ENCODE results near the gene RAP2A. TPM values are rescaled to one million over a fixed set of nuclear protein-coding genes. Genes with fewer than 3 reads are reported as not detected.

The RAP2A gene
- total and polyA plus RNA-seq, 4 donors: 30.8 to 41.7 (median 33.4) TPM

- DNase-seq (no peak), ATAC-seq (ENCODE audit: low FRiP score) (no peak)
- intact Hi-C loops (cut with DNase I): no loop called here
- peaks cover 0 to 6% of the 10 kb centered on the region in 2 donors for H3K36me3 ChIP-seq (ENCODE audit: control insufficient read depth in 1 of 2, insufficient read depth in 2 of 2, low read length in 1 of 2)
- H3K27ac ChIP-seq (ENCODE audit: low read depth in 1 of 2, low read length in 2 of 2): no peak overlapping the region
- H3K9me3 ChIP-seq (ENCODE audit: control insufficient read depth, low read length): no peaks in the 10 kb centered on the region
- peaks cover 0 to 3% of the 10 kb centered on the region in 2 donors for H3K4me1 ChIP-seq (ENCODE audit: control insufficient read depth in 1 of 2, insufficient read depth in 2 of 2, low read length in 2 of 2)
- WGBS, 2 donors: 86 to 88% methylated on average over 5 of the region's 5 CpGs
- no peaks in the 10 kb centered on the region for H3K27me3 ChIP-seq (ENCODE audit: control insufficient read depth in 1 of 2, insufficient read depth in 2 of 2, low read length in 1 of 2)
- no peak overlapping the region for H3K4me3 ChIP-seq (ENCODE audit: low read length in 2 of 2)
Observed at GRCh38 chr13:97448503-97449251, 14.7 kb downstream of the RAP2A start.

- no peak overlapping the region for H3K4me3 ChIP-seq (ENCODE audit: low read length in 2 of 2)
- intact Hi-C loops (cut with DNase I): no loop called here
- no peak for ATAC-seq (ENCODE audit: low FRiP score)
- H3K9me3 ChIP-seq (ENCODE audit: control insufficient read depth, low read length): no peaks in the 10 kb centered on the region
- H3K4me1 ChIP-seq (ENCODE audit: control insufficient read depth in 1 of 2, insufficient read depth in 2 of 2, low read length in 2 of 2): peaks cover 0 to 5% of the 10 kb centered on the region in 2 donors
- no peak overlapping the region for H3K27ac ChIP-seq (ENCODE audit: low read depth in 1 of 2, low read length in 2 of 2)
- no peaks in the 10 kb centered on the region for H3K36me3 ChIP-seq (ENCODE audit: control insufficient read depth in 1 of 2, insufficient read depth in 2 of 2, low read length in 1 of 2)
- no peaks in the 10 kb centered on the region for H3K27me3 ChIP-seq (ENCODE audit: control insufficient read depth in 1 of 2, insufficient read depth in 2 of 2, low read length in 1 of 2)
- no peak for DNase-seq
Observed at GRCh38 chr13:97454699-97455098, 20.7 kb downstream of the RAP2A start.

DNA sequence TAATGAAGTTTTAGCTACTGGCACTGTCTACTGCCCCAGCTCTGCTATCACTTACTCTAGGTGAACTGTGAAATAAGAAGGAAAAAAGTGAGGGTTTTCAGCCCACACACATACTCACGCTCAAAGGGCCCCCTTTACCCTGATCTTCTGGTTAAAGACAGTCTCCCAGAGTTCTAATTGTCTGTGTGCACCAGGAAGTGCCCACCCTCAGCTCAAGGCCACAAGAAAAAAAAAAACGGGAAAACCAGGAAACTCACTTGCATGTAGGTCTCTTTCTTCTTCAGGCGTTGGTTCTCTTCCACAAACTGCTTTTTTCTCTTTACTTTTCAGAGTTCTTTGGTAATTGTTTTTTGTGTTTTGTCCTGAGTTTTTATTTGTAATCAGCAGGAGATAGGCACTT, 22.1 kb downstream of the RAP2A start:
- H3K27me3 ChIP-seq (ENCODE audit: control insufficient read depth in 1 of 2, insufficient read depth in 2 of 2, low read length in 1 of 2): no peaks in the 10 kb centered on the region
- H3K36me3 ChIP-seq (ENCODE audit: control insufficient read depth in 1 of 2, insufficient read depth in 2 of 2, low read length in 1 of 2): no peaks in the 10 kb centered on the region
- H3K27ac ChIP-seq (ENCODE audit: low read depth in 1 of 2, low read length in 2 of 2): no peak overlapping the region
- H3K4me1 ChIP-seq (ENCODE audit: control insufficient read depth in 1 of 2, insufficient read depth in 2 of 2, low read length in 2 of 2): peaks cover 0 to 12% of the 10 kb centered on the region in 2 donors
- DNase-seq (no peak), ATAC-seq (ENCODE audit: low FRiP score) (no peak)
- no peaks in the 10 kb centered on the region for H3K9me3 ChIP-seq (ENCODE audit: control insufficient read depth, low read length)
- 90 to 92% methylated on average over 3 of the region's 3 CpGs for WGBS, 2 donors
- no peak overlapping the region for H3K4me3 ChIP-seq (ENCODE audit: low read length in 2 of 2)
- intact Hi-C loops (cut with DNase I): no loop called here

GRCh38 chr13:97459215-97459777, 25.3 kb downstream of the RAP2A start:
- no peak for DNase-seq
- ATAC-seq (ENCODE audit: low FRiP score): no peak
- 88% methylated on average over 4 of the region's 4 CpGs for WGBS, 2 donors
- H3K4me3 ChIP-seq (ENCODE audit: low read length in 2 of 2): no peak overlapping the region
- peaks cover 0 to 12% of the 10 kb centered on the region in 2 donors for H3K4me1 ChIP-seq (ENCODE audit: control insufficient read depth in 1 of 2, insufficient read depth in 2 of 2, low read length in 2 of 2)
- no peaks in the 10 kb centered on the region for H3K9me3 ChIP-seq (ENCODE audit: control insufficient read depth, low read length)
- H3K27me3 ChIP-seq (ENCODE audit: control insufficient read depth in 1 of 2, insufficient read depth in 2 of 2, low read length in 1 of 2): no peaks in the 10 kb centered on the region
- no peak overlapping the region for H3K27ac ChIP-seq (ENCODE audit: low read depth in 1 of 2, low read length in 2 of 2)
- H3K36me3 ChIP-seq (ENCODE audit: control insufficient read depth in 1 of 2, insufficient read depth in 2 of 2, low read length in 1 of 2): peaks cover 0 to 2% of the 10 kb centered on the region in 2 donors
- intact Hi-C loops (cut with DNase I): no loop called here

GRCh38 chr13:97460004-97460775, 26.2 kb downstream of the RAP2A start:
- Histone ChIP-seq H3K9me3 (ENCODE audit: control insufficient read depth, low read length) (no peaks in the 10 kb centered on the region), H3K27ac (ENCODE audit: low read depth in 1 of 2, low read length in 2 of 2) (no peak overlapping the region), H3K4me3 (ENCODE audit: low read length in 2 of 2) (no peak overlapping the region), H3K4me1 (ENCODE audit: control insufficient read depth in 1 of 2, insufficient read depth in 2 of 2, low read length in 2 of 2) (peaks cover 0 to 15% of the 10 kb centered on the region in 2 donors), H3K36me3 (ENCODE audit: control insufficient read depth in 1 of 2, insufficient read depth in 2 of 2, low read length in 1 of 2) (peaks cover 0 to 4% of the 10 kb centered on the region in 2 donors), H3K27me3 (ENCODE audit: control insufficient read depth in 1 of 2, insufficient read depth in 2 of 2, low read length in 1 of 2) (no peaks in the 10 kb centered on the region)
- ATAC-seq (ENCODE audit: low FRiP score) (peak; percentile 57), DNase-seq (no peak)
- intact Hi-C loops (cut with DNase I): no loop called here
- WGBS, 2 donors: 53 to 54% methylated on average over 7 of the region's 7 CpGs

- no peaks in the 10 kb centered on the region for H3K9me3 ChIP-seq (ENCODE audit: control insufficient read depth, low read length)
- ATAC-seq (ENCODE audit: low FRiP score): peak; percentile 11
- H3K36me3 ChIP-seq (ENCODE audit: control insufficient read depth in 1 of 2, insufficient read depth in 2 of 2, low read length in 1 of 2): peaks cover 0 to 4% of the 10 kb centered on the region in 2 donors
- H3K27me3 ChIP-seq (ENCODE audit: control insufficient read depth in 1 of 2, insufficient read depth in 2 of 2, low read length in 1 of 2): no peaks in the 10 kb centered on the region
- intact Hi-C loops (cut with DNase I): no loop called here
- no peak for DNase-seq
- 89% methylated on average over 2 of the region's 2 CpGs for WGBS, 2 donors
- H3K27ac ChIP-seq (ENCODE audit: low read depth in 1 of 2, low read length in 2 of 2): no peak overlapping the region
- peaks cover 0 to 15% of the 10 kb centered on the region in 2 donors for H3K4me1 ChIP-seq (ENCODE audit: control insufficient read depth in 1 of 2, insufficient read depth in 2 of 2, low read length in 2 of 2)
- no peak overlapping the region for H3K4me3 ChIP-seq (ENCODE audit: low read length in 2 of 2)
Observed at GRCh38 chr13:97460853-97461252, 26.9 kb downstream of the RAP2A start.

DNA sequence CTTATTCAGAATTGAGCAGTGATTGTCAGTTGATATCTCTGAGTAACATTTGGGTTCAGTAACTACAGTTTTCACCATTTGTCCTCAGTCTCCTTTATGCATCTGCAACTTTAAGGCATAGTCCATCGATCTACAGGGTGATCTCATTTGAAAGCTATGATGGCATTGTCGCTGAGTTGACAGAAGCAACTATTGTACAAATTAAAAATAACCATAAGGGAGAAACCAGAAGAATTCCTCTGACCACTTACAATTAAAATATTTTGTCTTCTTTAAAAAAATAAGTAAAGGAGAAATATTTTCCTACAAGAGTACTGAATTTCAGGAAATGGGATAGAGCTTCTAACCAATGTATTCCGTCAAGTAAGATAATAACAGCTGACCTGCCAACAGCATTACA, 30.6 kb downstream of the RAP2A start:
- no peak for ATAC-seq (ENCODE audit: low FRiP score)
- intact Hi-C loops (cut with DNase I): no loop called here
- DNase-seq: no peak
- WGBS, 2 donors: 35 to 38% methylated on average over 3 of the region's 3 CpGs
- Histone ChIP-seq H3K4me3 (ENCODE audit: low read length in 2 of 2) (no peak overlapping the region), H3K27ac (ENCODE audit: low read depth in 1 of 2, low read length in 2 of 2) (no peak overlapping the region), H3K27me3 (ENCODE audit: control insufficient read depth in 1 of 2, insufficient read depth in 2 of 2, low read length in 1 of 2) (no peaks in the 10 kb centered on the region), H3K36me3 (ENCODE audit: control insufficient read depth in 1 of 2, insufficient read depth in 2 of 2, low read length in 1 of 2) (peaks cover 0 to 4% of the 10 kb centered on the region in 2 donors), H3K9me3 (ENCODE audit: control insufficient read depth, low read length) (no peaks in the 10 kb centered on the region), H3K4me1 (ENCODE audit: control insufficient read depth in 1 of 2, insufficient read depth in 2 of 2, low read length in 2 of 2) (peaks cover 0 to 11% of the 10 kb centered on the region in 2 donors)

DNA sequence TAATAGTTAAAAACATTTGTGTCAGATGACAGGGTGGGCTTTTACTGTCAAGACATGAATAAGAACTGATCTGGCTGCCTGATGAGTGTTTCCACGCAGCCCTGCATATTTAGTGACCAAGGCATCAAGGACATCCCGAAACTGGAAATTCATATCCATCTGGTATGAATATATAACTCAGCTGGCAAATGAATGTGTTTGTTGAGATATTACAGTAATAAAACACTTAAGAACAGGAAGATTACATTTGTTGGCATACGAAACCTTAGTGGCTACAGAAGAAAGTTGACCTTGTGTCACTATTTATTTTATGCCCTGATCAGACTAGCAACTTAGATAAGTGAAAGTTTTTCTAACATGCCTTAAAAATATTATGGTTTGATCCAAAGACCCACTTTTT, 32.8 kb downstream of the RAP2A start:
- Histone ChIP-seq H3K4me3 (ENCODE audit: low read length in 2 of 2) (no peak overlapping the region), H3K36me3 (ENCODE audit: control insufficient read depth in 1 of 2, insufficient read depth in 2 of 2, low read length in 1 of 2) (peaks cover 0 to 4% of the 10 kb centered on the region in 2 donors), H3K27ac (ENCODE audit: low read depth in 1 of 2, low read length in 2 of 2) (no peak overlapping the region), H3K9me3 (ENCODE audit: control insufficient read depth, low read length) (no peaks in the 10 kb centered on the region), H3K4me1 (ENCODE audit: control insufficient read depth in 1 of 2, insufficient read depth in 2 of 2, low read length in 2 of 2) (peaks cover 0 to 3% of the 10 kb centered on the region in 2 donors), H3K27me3 (ENCODE audit: control insufficient read depth in 1 of 2, insufficient read depth in 2 of 2, low read length in 1 of 2) (no peaks in the 10 kb centered on the region)
- intact Hi-C loops (cut with DNase I): no loop called here
- ATAC-seq (ENCODE audit: low FRiP score) (no peak), DNase-seq (no peak)
- 82 to 85% methylated on average over 3 of the region's 3 CpGs for WGBS, 2 donors
